HepG2 (cell line): ENCODE data around the gene ABCA13. TPM values are rescaled to one million over a fixed set of nuclear protein-coding genes. Genes with fewer than 3 reads are reported as not detected.

Experiments used
- ATAC-seq: fragments of 200-7000 bp; cut with Tn5 transposase; 3 replicates; pipeline ENCODE4 v1.9.1; 2020; ENCODE audit warnings: mild to moderate bottlenecking, moderate library complexity
- BruUV-seq: library from RNA; stranded (reverse); fragments of 400-500 nt; replicated peaks from 2 replicates; lab custom pipeline; 2021; lab: Mats Ljungman, UMichigan
- CTCF ChIA-PET: fragments of 300-600 bp; formaldehyde crosslinking; extraction: SDS; loops from one replicate; lab custom pipeline; 2021; ENCODE audit warnings: low total read pairs, inconsistent platforms, low intra/inter-chr PET ratio; lab: Yijun Ruan, JAX
- POLR2A ChIA-PET: fragments of 350-600 bp; sonication (Branson Sonifier 250); formaldehyde crosslinking; loops from one replicate; lab custom pipeline; 2020; ENCODE audit warnings: antibody characterized with exemption, inconsistent platforms; lab: Yijun Ruan, JAX
- DNase-seq: peaks from one replicate; pipeline ENCODE4 v3.0.0-alpha.2; 2015; ENCODE audit warnings: low spot score
- FAIRE-seq: peaks from 3 replicates; lab custom pipeline; 2011; peaks lifted over from hg19 to GRCh38; lab: Jason Lieb, UNC
- H2AFZ ChIP-seq: one replicate; pipeline ENCODE4 v1.6.1; 2011; ENCODE audit warnings: low read length, inconsistent platforms
- H3K27ac ChIP-seq: fragments of 300-600 bp; 3 replicates; pipeline ENCODE4 v1.8.0; 2011; ENCODE audit warnings: mixed run types, mild to moderate bottlenecking, mixed read lengths, low read length, inconsistent platforms; ENCODE audit not compliant: insufficient read depth; ENCODE audit errors: extremely low read length
- H3K27me3 ChIP-seq, 2 experiments: fragments of 200-600 bp in 1 of 2; 2 replicates in 1 of 2; 3 replicates in 1 of 2; pipeline versions ENCODE4 v1.6.0 to v1.8.0; 2011; ENCODE audit warnings: low read length in 2 of 2, mild to moderate bottlenecking in 2 of 2, moderate library complexity in 2 of 2, inconsistent platforms in 1 of 2; ENCODE audit not compliant: insufficient read depth in 2 of 2, control insufficient read depth in 1 of 2
- H3K36me3 ChIP-seq, 2 experiments: fragments of 200-600 bp in 1 of 2; replicated peaks in 1 of 2; 2 replicates in 1 of 2; 3 replicates in 1 of 2; pipeline versions ENCODE4 v1.5.1 to v1.8.0; 2011; ENCODE audit warnings: low read length in 2 of 2, inconsistent platforms in 1 of 2; ENCODE audit not compliant: insufficient read depth in 2 of 2, control insufficient read depth in 1 of 2
- H3K4me1 ChIP-seq: 2 replicates; pipeline ENCODE4 v1.5.1; 2012; ENCODE audit warnings: low read length, inconsistent platforms; ENCODE audit not compliant: insufficient read depth
- H3K4me2 ChIP-seq: 2 replicates; pipeline ENCODE4 v1.6.0; 2011; ENCODE audit warnings: low read depth, low read length, inconsistent platforms
- H3K4me3 ChIP-seq, 3 experiments: fragments of 200-600 bp in 1 of 3; sonication (generic), shearing (Covaris generic) in 1 of 3; replicated peaks in 1 of 3; 2 replicates each; pipeline ENCODE4 v1.5.1; 2011 to 2016; ENCODE audit warnings: low read length in 3 of 3, inconsistent platforms in 2 of 3, low read depth in 2 of 3, mild to moderate bottlenecking in 2 of 3, control low read depth in 1 of 3, mixed read lengths in 1 of 3; ENCODE audit not compliant: insufficient read depth in 1 of 3
- H3K79me2 ChIP-seq: one replicate; pipeline ENCODE4 v1.6.1; 2011; ENCODE audit warnings: low read length, inconsistent platforms; ENCODE audit not compliant: insufficient read depth
- H3K9ac ChIP-seq: 2 replicates; pipeline ENCODE4 v1.6.0; 2011; ENCODE audit warnings: mild to moderate bottlenecking, low read depth, low read length, inconsistent platforms; ENCODE audit not compliant: insufficient read depth
- H3K9me3 ChIP-seq: 2 replicates; pipeline ENCODE4 v1.5.1; 2012; ENCODE audit warnings: mild to moderate bottlenecking, low read length
- H4K20me1 ChIP-seq: 2 replicates; pipeline ENCODE4 v1.6.0; 2011; ENCODE audit warnings: inconsistent platforms, mild to moderate bottlenecking, low read length, moderate library complexity; ENCODE audit not compliant: insufficient read depth
- CREB1 ChIP-seq, 2 experiments: fragments of 450-650 bp in 1 of 2; IDR thresholded peaks; 2 replicates each; pipeline ENCODE4 v1.6.1; 2016 to 2017; ENCODE audit warnings: control low read depth in 1 of 2, mild to moderate bottlenecking in 1 of 2, missing compliant biosample characterization in 1 of 2, missing genetic modification characterization in 1 of 2
- GABPB1 ChIP-seq: IDR thresholded peaks from 2 replicates; pipeline ENCODE4 v1.6.1; 2016; ENCODE audit warnings: mild to moderate bottlenecking, missing genetic modification reagents, moderate library complexity, missing compliant biosample characterization
- HMG20A ChIP-seq: IDR thresholded peaks from 2 replicates; pipeline ENCODE4 v1.6.1; 2016; ENCODE audit warnings: borderline replicate concordance
- HMGA1 ChIP-seq: sonication (generic); formaldehyde crosslinking; conservative IDR thresholded peaks from 2 replicates; pipeline ENCODE4 v1.4.0; 2020; ENCODE audit warnings: missing genetic modification reagents
- JDP2 ChIP-seq: sonication (generic); formaldehyde crosslinking; IDR thresholded peaks from 2 replicates; pipeline ENCODE4 v1.8.1; 2022; ENCODE audit warnings: missing genetic modification reagents, borderline replicate concordance
- JUNB ChIP-seq: sonication (generic); formaldehyde crosslinking; IDR thresholded peaks from 2 replicates; pipeline ENCODE4 v1.8.0; 2022; ENCODE audit warnings: missing genetic modification reagents, mild to moderate bottlenecking, borderline replicate concordance
- PHB2 ChIP-seq: fragments of 450-650 bp; IDR thresholded peaks from 2 replicates; pipeline ENCODE4 v1.6.1; 2018; ENCODE audit not compliant: partially characterized antibody
- ZBTB34 ChIP-seq: sonication (generic); formaldehyde crosslinking; IDR thresholded peaks from 2 replicates; pipeline ENCODE4 v1.8.0; 2022; ENCODE audit warnings: mild to moderate bottlenecking, missing genetic modification reagents
- ZFP91 ChIP-seq: sonication (generic); formaldehyde crosslinking; IDR thresholded peaks from 2 replicates; pipeline ENCODE4 v1.9.0; 2022; ENCODE audit warnings: missing genetic modification reagents, mild to moderate bottlenecking, borderline replicate concordance
- ZNF205 ChIP-seq: IDR thresholded peaks from 2 replicates; pipeline ENCODE4 v1.6.1; 2018; ENCODE audit warnings: missing biosample characterization, missing genetic modification reagents
- ZNF296 ChIP-seq: sonication (generic); formaldehyde crosslinking; conservative IDR thresholded peaks from 2 replicates; pipeline ENCODE4 v1.5.0; 2020; ENCODE audit warnings: mild to moderate bottlenecking, missing genetic modification reagents
- ZNF510 ChIP-seq: sonication (generic); formaldehyde crosslinking; IDR thresholded peaks from 2 replicates; pipeline ENCODE4 v1.4.0; 2020; ENCODE audit warnings: low read depth, mild to moderate bottlenecking, missing genetic modification reagents
- ZNF616 ChIP-seq: sonication (generic); formaldehyde crosslinking; IDR thresholded peaks from 2 replicates; pipeline ENCODE4 v1.5.0; 2020; ENCODE audit warnings: low read depth, mild to moderate bottlenecking, missing genetic modification reagents
- ZNF720 ChIP-seq: sonication (generic); formaldehyde crosslinking; IDR thresholded peaks from 2 replicates; pipeline ENCODE4 v1.4.0; 2020; ENCODE audit warnings: missing genetic modification reagents
- ZNF792 ChIP-seq: IDR thresholded peaks from 2 replicates; pipeline ENCODE4 v1.6.1; 2016
- WGBS: methylation state at CpG from one replicate; pipeline ENCODE4 v1.1.6; 2017; ENCODE audit warnings: low lambda C conversion rate; 5-methylcytosine and 5-hydroxymethylcytosine counted together
- in situ Hi-C: cut with HindIII; loops from 2 replicates; pipeline ENCODE4 v1.10.0; 2017; ENCODE audit warnings: low pct_unique_long_range_greater_than_20kb; ENCODE audit not compliant: extremely low pct_ligation_motif_present
- intact Hi-C: fragments of 100-400 bp; cut with micrococcal nuclease; formaldehyde crosslinking; loops from one replicate; pipeline ENCODE4 v1.10.0; 2022; ENCODE audit not compliant: unreplicated experiment
- polyA plus RNA-seq, 8 experiments: library from polyadenylated mRNA; depleted of rRNA in 3 of 8; stranded (reverse) in 7 of 8; unstranded in 1 of 8; fragments of >200 nt; fragmentation: Illumina TruSeq in 4 of 8; extraction: Trizol in 4 of 8; gene quantifications; 2 replicates each; pipeline versions ENCODE4 v1.2.1 to v1.2.3, GENCODE V29; 2011 to 2016; ENCODE audit warnings: low read depth in 4 of 8, missing spikeins in 1 of 8, mixed read lengths in 1 of 8; ENCODE audit not compliant: insufficient read depth in 1 of 8
- total RNA-seq, 5 experiments: library from RNA; depleted of rRNA; stranded (reverse); fragments of >200 nt; fragmentation: Illumina TruSeq; extraction: Trizol; gene quantifications; 2 replicates each; pipeline ENCODE4 v1.2.3, GENCODE V29; 2016; ENCODE audit warnings: low read depth in 1 of 5

ABCA13 gene
- total and polyA plus RNA-seq, 2 of the 13 experiments (the other 11 are each of a cell fraction or from before 2014, with no cell fraction given): 0.03 TPM; not detected in 1

- no peak overlapping the region for H2AFZ ChIP-seq
- H3K9me3 ChIP-seq: no peaks in the 10 kb centered on the region
- no peak overlapping the region for H3K4me2 ChIP-seq
- in situ Hi-C loops: no loop called here
- BruUV-seq: no TSS peak
- WGBS: 3% methylated on average over 3 of the region's 3 CpGs
- no peak for DNase-seq
- no peaks in the 10 kb centered on the region for H3K4me1 ChIP-seq
- POLR2A ChIA-PET: no interaction called here
- H3K9ac ChIP-seq: no peak overlapping the region
- CTCF ChIA-PET: no interaction called here
- no peak overlapping the region for H3K27ac ChIP-seq
- no peak overlapping the region for H3K4me3 ChIP-seq
- no peaks in the 10 kb centered on the region for H3K79me2 ChIP-seq
- no peaks in the 10 kb centered on the region for H3K27me3 ChIP-seq
- no peak for FAIRE-seq
- intact Hi-C loops: no loop called here
- no peaks in the 10 kb centered on the region for H3K36me3 ChIP-seq
- H4K20me1 ChIP-seq: no peaks in the 10 kb centered on the region
- ATAC-seq: no peak
- TF ChIP-seq ZNF792 (CRISPR knock-in tag) (no peak), ZBTB34 (no peak), ZNF616 (CRISPR knock-in tag) (no peak), JDP2 (no peak), HMG20A (CRISPR knock-in tag) (no peak), ZNF720 (CRISPR knock-in tag) (no peak)
Measured at GRCh38 chr7:48611993-48612392, 440.7 kb downstream of the ABCA13 start.

GRCh38 chr7:48617508-48617907 is 446.2 kb downstream of the ABCA13 start:
- Histone ChIP-seq H3K4me3 (no peak overlapping the region), H3K4me1 (no peaks in the 10 kb centered on the region), H3K9ac (no peak overlapping the region), H3K79me2 (no peaks in the 10 kb centered on the region), H2AFZ (no peak overlapping the region), H4K20me1 (no peaks in the 10 kb centered on the region), H3K36me3 (no peaks in the 10 kb centered on the region), H3K27me3 (no peaks in the 10 kb centered on the region), H3K9me3 (no peaks in the 10 kb centered on the region), H3K4me2 (no peak overlapping the region), H3K27ac (no peak overlapping the region)
- WGBS: 0% methylated on average over 7 of the region's 7 CpGs
- ChIA-PET CTCF (no interaction called here), POLR2A (no interaction called here)
- intact Hi-C loops (no loop called here), in situ Hi-C loops (no loop called here)
- ATAC-seq: peak; percentile 42; the same call in 2 of the 3 replicates
- TF ChIP-seq JUNB (CRISPR knock-in tag) (no peak), HMGA1 (CRISPR knock-in tag) (no peak), PHB2 (no peak), ZFP91 (CRISPR knock-in tag) (no peak), GABPB1 (CRISPR knock-in tag) (peak; percentile 23; the same call in 1 of the 2 replicates), ZNF510 (CRISPR knock-in tag) (no peak), ZNF205 (no peak), CREB1 (IDR thresholded peaks at IDR 0.05) (no peak), CREB1 (CRISPR knock-in tag; IDR thresholded peaks at IDR 0.05) (no peak), ZNF296 (no peak)
- FAIRE-seq: no peak
- peak; percentile 5 for DNase-seq
- BruUV-seq: no TSS peak
